IMR-90 (cell line): Measurements from ENCODE around the gene CEP104. TPM values are rescaled to one million over a fixed set of nuclear protein-coding genes. Genes with fewer than 3 reads are reported as not detected.

Source experiments
- ATAC-seq: fragments of 200-7000 bp; cut with Tn5 transposase; 2 replicates; pipeline ENCODE4 v1.9.1; 2020; ENCODE audit warnings: low read depth, mild to moderate bottlenecking, moderate library complexity
- BruUV-seq: library from RNA; stranded (reverse); fragments of 400-500 nt; replicated peaks from 2 replicates; lab custom pipeline; 2021; lab: Mats Ljungman, UMichigan
- CTCF ChIA-PET: fragments of 300-600 bp; formaldehyde crosslinking; extraction: SDS; loops from one replicate; lab custom pipeline; 2021; ENCODE audit warnings: antibody characterized with exemption; lab: Yijun Ruan, JAX
- POLR2A ChIA-PET: fragments of 300-600 bp; sonication (Branson Sonifier 250); formaldehyde crosslinking; loops from one replicate; lab custom pipeline; 2022; ENCODE audit warnings: antibody characterized with exemption; ENCODE audit not compliant: unreplicated experiment; lab: Charles Lee
- DNase-seq: peaks from one replicate; pipeline ENCODE4 v3.0.0; 2013
- H2AFZ ChIP-seq: replicated peaks from 2 replicates; pipeline ENCODE3; 2013; ENCODE audit warnings: low read length, mild to moderate bottlenecking; ENCODE audit not compliant: poor library complexity
- H2AK5ac ChIP-seq: 2 replicates; pipeline ENCODE4 v1.6.1; 2013; ENCODE audit warnings: low read depth, low read length, inconsistent platforms
- H2AK9ac ChIP-seq: replicated peaks from 2 replicates; pipeline ENCODE3; 2013; ENCODE audit warnings: mild to moderate bottlenecking, low read depth, low read length, moderate library complexity; ENCODE audit not compliant: poor library complexity
- H2BK120ac ChIP-seq: 2 replicates; pipeline ENCODE4 v1.6.1; 2013; ENCODE audit warnings: low read depth, low read length, inconsistent platforms
- H2BK15ac ChIP-seq: 3 replicates; pipeline ENCODE4 v1.6.1; 2013; ENCODE audit warnings: low read depth, low read length, inconsistent platforms
- H2BK20ac ChIP-seq: 2 replicates; pipeline ENCODE4 v1.6.1; 2013; ENCODE audit warnings: low read depth, mild to moderate bottlenecking, inconsistent platforms, low read length, moderate library complexity
- H2BK5ac ChIP-seq: 2 replicates; pipeline ENCODE4 v1.6.1; 2013; ENCODE audit warnings: mild to moderate bottlenecking, low read depth, low read length, inconsistent platforms; ENCODE audit not compliant: poor library complexity, severe bottlenecking
- H3K14ac ChIP-seq: replicated peaks from 2 replicates; pipeline ENCODE4 v1.6.1; 2013; ENCODE audit warnings: low read depth, low read length, inconsistent platforms
- H3K18ac ChIP-seq: 2 replicates; pipeline ENCODE4 v1.6.1; 2013; ENCODE audit warnings: low read depth, low read length, control low read depth
- H3K23ac ChIP-seq: 2 replicates; pipeline ENCODE4 v1.6.1; 2013; ENCODE audit warnings: low read depth, low read length, inconsistent platforms
- H3K27ac ChIP-seq: 2 replicates; pipeline ENCODE4 v1.5.1; 2013; ENCODE audit warnings: mild to moderate bottlenecking, control low read depth, low read length; ENCODE audit not compliant: insufficient read depth
- H3K27me3 ChIP-seq: 2 replicates; pipeline ENCODE4 v1.6.1; 2013; ENCODE audit warnings: low read length; ENCODE audit not compliant: control insufficient read depth, insufficient read depth
- H3K36me3 ChIP-seq: 2 replicates; pipeline ENCODE4 v1.6.1; 2013; ENCODE audit warnings: low read length, mixed read lengths; ENCODE audit not compliant: control insufficient read depth, insufficient read depth
- H3K4ac ChIP-seq: 2 replicates; pipeline ENCODE4 v1.6.1; 2013; ENCODE audit warnings: low read depth, low read length, inconsistent platforms
- H3K4me1 ChIP-seq: 2 replicates; pipeline ENCODE4 v1.6.1; 2013; ENCODE audit warnings: low read length, mixed read lengths; ENCODE audit not compliant: control insufficient read depth, insufficient read depth
- H3K4me2 ChIP-seq: 2 replicates; pipeline ENCODE4 v1.6.1; 2013; ENCODE audit warnings: low read depth, mild to moderate bottlenecking, control low read depth, low read length, moderate library complexity
- H3K4me3 ChIP-seq: 2 replicates; pipeline ENCODE4 v1.5.1; 2013; ENCODE audit warnings: low read depth, mild to moderate bottlenecking, control low read depth, low read length, moderate library complexity; ENCODE audit not compliant: insufficient read depth
- H3K56ac ChIP-seq: 2 replicates; pipeline ENCODE4 v1.6.1; 2013; ENCODE audit warnings: low read length, inconsistent platforms; ENCODE audit not compliant: insufficient read depth; ENCODE audit errors: extremely low read depth
- H3K79me1 ChIP-seq, 2 experiments: 2 replicates each; pipeline ENCODE4 v1.6.1; 2013; ENCODE audit warnings: low read length in 2 of 2, inconsistent platforms in 1 of 2, low read depth in 1 of 2
- H3K9ac ChIP-seq: 2 replicates; pipeline ENCODE4 v1.6.1; 2013; ENCODE audit warnings: low read depth, low read length, control low read depth
- H3K9me1 ChIP-seq: 2 replicates; pipeline ENCODE4 v1.6.1; 2013; ENCODE audit warnings: low read length, inconsistent platforms; ENCODE audit not compliant: insufficient read depth
- H3K9me3 ChIP-seq: 2 replicates; pipeline ENCODE4 v1.6.1; 2013; ENCODE audit warnings: low read length; ENCODE audit not compliant: control insufficient read depth, insufficient read depth
- H4K20me1 ChIP-seq: 2 replicates; pipeline ENCODE4 v1.6.1; 2013; ENCODE audit warnings: low read length, inconsistent platforms; ENCODE audit not compliant: insufficient read depth
- H4K5ac ChIP-seq: 2 replicates; pipeline ENCODE4 v1.6.1; 2013; ENCODE audit warnings: mild to moderate bottlenecking, low read depth, low read length, control low read depth
- H4K8ac ChIP-seq, 2 experiments: 2 replicates each; pipeline ENCODE4 v1.6.1; 2013; ENCODE audit warnings: low read depth in 2 of 2, low read length in 2 of 2, control low read depth in 1 of 2, inconsistent platforms in 1 of 2
- H4K91ac ChIP-seq: 2 replicates; pipeline ENCODE4 v1.6.1; 2013; ENCODE audit warnings: low read depth, low read length, inconsistent platforms; ENCODE audit not compliant: insufficient read depth
- BHLHE40 ChIP-seq: fragments of 150-350 bp; IDR thresholded peaks from 2 replicates; pipeline ENCODE4 v1.6.1; 2016; ENCODE audit warnings: mild to moderate bottlenecking, low read depth, low read length
- CEBPB ChIP-seq: IDR thresholded peaks from 2 replicates; pipeline ENCODE4 v1.6.1; 2012; ENCODE audit warnings: low read depth, low read length, improper control_type of control experiment
- CHD1 ChIP-seq: IDR thresholded peaks from 2 replicates; pipeline ENCODE4 v1.6.1; 2012; ENCODE audit warnings: low read depth, low read length, improper control_type of control experiment
- CTCF ChIP-seq: conservative IDR thresholded peaks from 2 replicates; pipeline ENCODE4 v1.5.1; 2012; ENCODE audit warnings: mild to moderate bottlenecking, low read depth, low read length, improper control_type of control experiment
- FOS ChIP-seq: fragments of 150-350 bp; IDR thresholded peaks from 2 replicates; pipeline ENCODE4 v1.6.1; 2016; ENCODE audit warnings: low read depth, low read length
- MAFK ChIP-seq: IDR thresholded peaks from 2 replicates; pipeline ENCODE4 v1.6.1; 2012; ENCODE audit warnings: low read depth, low read length, improper control_type of control experiment
- MAZ ChIP-seq: IDR thresholded peaks from 2 replicates; pipeline ENCODE4 v1.6.1; 2012; ENCODE audit warnings: low read depth, mild to moderate bottlenecking, low read length, improper control_type of control experiment, moderate library complexity, borderline replicate concordance
- MXI1 ChIP-seq: IDR thresholded peaks from 2 replicates; pipeline ENCODE4 v1.6.1; 2012; ENCODE audit warnings: low read depth, mild to moderate bottlenecking, low read length, moderate library complexity, borderline replicate concordance
- POLR2A ChIP-seq: IDR thresholded peaks from 2 replicates; pipeline ENCODE4 v1.6.1; 2012; ENCODE audit warnings: mild to moderate bottlenecking, low read depth, low read length
- RAD21 ChIP-seq: IDR thresholded peaks from 2 replicates; pipeline ENCODE4 v1.6.1; 2012; ENCODE audit warnings: low read length, improper control_type of control experiment
- RFX5 ChIP-seq: IDR thresholded peaks from 2 replicates; pipeline ENCODE4 v1.8.0; 2012; ENCODE audit warnings: low read depth, mild to moderate bottlenecking, low read length, moderate library complexity
- SMC3 ChIP-seq: fragments of 150-350 bp; IDR thresholded peaks from 2 replicates; pipeline ENCODE4 v1.6.1; 2016; ENCODE audit warnings: low read depth, mild to moderate bottlenecking, antibody characterized with exemption, low read length, moderate library complexity
- USF2 ChIP-seq: fragments of 150-350 bp; IDR thresholded peaks from 2 replicates; pipeline ENCODE4 v1.6.1; 2017; ENCODE audit warnings: mild to moderate bottlenecking, antibody characterized with exemption, low read length, low read depth
- WGBS, 2 experiments: methylation state at CpG; one replicate each; pipeline versions ENCODE4 v1.1.5 to v1.1.7; 2013; ENCODE audit warnings: missing lambda C conversion rate in 2 of 2; ENCODE audit not compliant: insufficient read length in 1 of 2; ENCODE audit errors: extremely low coverage in 2 of 2; 5-methylcytosine and 5-hydroxymethylcytosine counted together
- dilution Hi-C: fragments of 300-500 bp; cut with HindIII; formaldehyde crosslinking; loops from one replicate; pipeline ENCODE4 v1.14.3; 2018; ENCODE audit warnings: low sequenced_read_pairs; ENCODE audit not compliant: unreplicated experiment
- in situ Hi-C: fragments of 300-500 bp; cut with MboI; formaldehyde crosslinking; loops from 3 replicates; pipeline ENCODE4 v1.14.3; 2019; ENCODE audit warnings: low sequenced_read_pairs, inconsistent platforms, mixed read lengths
- intact Hi-C: fragments of 100-400 bp; cut with micrococcal nuclease; formaldehyde crosslinking; loops from 2 replicates; pipeline ENCODE4 v1.10.0; 2022
- polyA plus RNA-seq, 3 experiments: library from polyadenylated mRNA; depleted of rRNA; stranded (reverse); fragments of >200 nt; gene quantifications; 2 replicates each; pipeline ENCODE4 v1.2.3, GENCODE V29; 2012; ENCODE audit warnings: low replicate concordance in 1 of 3
- total RNA-seq: library from RNA; depleted of rRNA; stranded (reverse); fragments of >200 nt; gene quantifications from 2 replicates; pipeline ENCODE4 v1.2.3, GENCODE V29; 2012
- TF ChIP-seq, protein P1 (sequence below): fragments of 150-350 bp; IDR thresholded peaks from 2 replicates; pipeline ENCODE4 v1.6.1; 2016; ENCODE audit warnings: low read depth, mild to moderate bottlenecking, low read length, moderate library complexity, borderline replicate concordance

Gene CEP104
- total and polyA plus RNA-seq, 2 of the 4 experiments (the other 2 are of a cell fraction), result 14.3 to 17.5 TPM

- no peak for TF ChIP-seq FOS
Observed at GRCh38 chr1:3883194-3883925, 26.3 kb upstream of the CEP104 start (continued).

GRCh38 chr1:3881193-3881480, 24.1 kb upstream of the CEP104 start:
- no peak overlapping the region for H3K4me3 ChIP-seq
- no peak overlapping the region for H3K14ac ChIP-seq
- no CpG with 5 or more reads among the region's 5 CpGs for WGBS, 2 experiments
- H3K4me2 ChIP-seq, result no peak overlapping the region
- dilution Hi-C loops, result no loop called here
- H2BK20ac ChIP-seq, result no peak overlapping the region
- no peaks in the 10 kb centered on the region for H4K20me1 ChIP-seq
- BruUV-seq, result no TSS peak
- H3K9ac ChIP-seq, result no peak overlapping the region
- no peak overlapping the region for H3K4ac ChIP-seq
- ATAC-seq (no peak), DNase-seq (no peak)
- H2AK5ac ChIP-seq, result no peak overlapping the region
- no peak overlapping the region for H4K8ac ChIP-seq
- ChIA-PET CTCF (no interaction called here), POLR2A (no interaction called here)
- H3K9me1 ChIP-seq, result no peaks in the 10 kb centered on the region
- H3K27ac ChIP-seq, result no peak overlapping the region
- in situ Hi-C loops, result loop anchor here (5.0 kb wide), 1 partner anchor 49 kb away; no protein-coding TSS in a partner anchor
- H2AFZ ChIP-seq, result no peak overlapping the region
- intact Hi-C loops, result no loop called here
- H3K9me3 ChIP-seq, result peaks cover 10% of the 10 kb centered on the region
- H3K18ac ChIP-seq, result no peak overlapping the region
- H2AK9ac ChIP-seq, result no peak overlapping the region
- no peaks in the 10 kb centered on the region for H3K79me1 ChIP-seq
- no peak overlapping the region for H4K5ac ChIP-seq
- H3K27me3 ChIP-seq, result no peaks in the 10 kb centered on the region
- H3K23ac ChIP-seq, result no peak overlapping the region
- no peak overlapping the region for H2BK120ac ChIP-seq
- H2BK5ac ChIP-seq, result no peak overlapping the region
- no peaks in the 10 kb centered on the region for H3K4me1 ChIP-seq
- H3K36me3 ChIP-seq, result peaks cover 24% of the 10 kb centered on the region
- H2BK15ac ChIP-seq, result no peak overlapping the region
- no peak overlapping the region for H3K56ac ChIP-seq
- H4K91ac ChIP-seq, result no peak overlapping the region
- TF ChIP-seq MAZ (no peak), RAD21 (no peak), POLR2A (no peak), FOS (no peak), USF2 (no peak), CTCF (no peak), RFX5 (no peak), SMC3 (no peak), MXI1 (no peak), BHLHE40 (no peak), CHD1 (no peak), MAFK (no peak), CEBPB (no peak)
- TF ChIP-seq, protein P1, sequence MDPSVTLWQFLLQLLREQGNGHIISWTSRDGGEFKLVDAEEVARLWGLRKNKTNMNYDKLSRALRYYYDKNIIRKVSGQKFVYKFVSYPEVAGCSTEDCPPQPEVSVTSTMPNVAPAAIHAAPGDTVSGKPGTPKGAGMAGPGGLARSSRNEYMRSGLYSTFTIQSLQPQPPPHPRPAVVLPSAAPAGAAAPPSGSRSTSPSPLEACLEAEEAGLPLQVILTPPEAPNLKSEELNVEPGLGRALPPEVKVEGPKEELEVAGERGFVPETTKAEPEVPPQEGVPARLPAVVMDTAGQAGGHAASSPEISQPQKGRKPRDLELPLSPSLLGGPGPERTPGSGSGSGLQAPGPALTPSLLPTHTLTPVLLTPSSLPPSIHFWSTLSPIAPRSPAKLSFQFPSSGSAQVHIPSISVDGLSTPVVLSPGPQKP, result no peak
